WTC11 (cell line): ENCODE data around the gene IL1RAPL2. TPM values are rescaled to one million over a fixed set of nuclear protein-coding genes. Genes with fewer than 3 reads are reported as not detected.

Source experiments
- ATAC-seq: fragments of 200-7000 bp; cut with Tn5 transposase; 2 replicates; pipeline ENCODE4 v1.10.0; 2021; ENCODE audit warnings: mild to moderate bottlenecking, moderate library complexity
- Bru-seq: library from RNA; stranded (reverse); fragments of 400-500 nt; gene quantifications from one replicate; lab custom pipeline; 2021; lab: Mats Ljungman, UMichigan
- CTCF ChIA-PET: fragments of 300-600 bp; sonication (Branson Sonifier 250); formaldehyde crosslinking; loops from one replicate; lab custom pipeline; 2021; ENCODE audit warnings: antibody characterized with exemption; lab: Charles Lee
- POLR2A ChIA-PET: fragments of 350-600 bp; sonication (Branson Sonifier 250); formaldehyde crosslinking; loops from one replicate; lab custom pipeline; 2021; ENCODE audit warnings: antibody characterized with exemption; lab: Charles Lee
- DNase-seq: peaks from one replicate; pipeline ENCODE4 v3.0.0; 2021; ENCODE audit warnings: low spot score
- H3K27ac Mint-ChIP-seq: 2 replicates; pipeline ENCODE4 v1.8.0; 2021; ENCODE audit warnings: mixed read lengths
- H3K27me3 Mint-ChIP-seq: 2 replicates; pipeline ENCODE4 v1.8.0; 2021; ENCODE audit warnings: low read depth, mild to moderate bottlenecking, moderate library complexity, mixed read lengths
- H3K36me3 Mint-ChIP-seq: 2 replicates; pipeline ENCODE4 v1.8.0; 2021; ENCODE audit warnings: mixed read lengths
- H3K4me1 Mint-ChIP-seq: 2 replicates; pipeline ENCODE4 v1.8.0; 2022; ENCODE audit warnings: mixed read lengths
- H3K4me3 Mint-ChIP-seq: 2 replicates; pipeline ENCODE4 v1.8.0; 2021; ENCODE audit warnings: mild to moderate bottlenecking, moderate library complexity, mixed read lengths
- H3K9me3 Mint-ChIP-seq: 2 replicates; pipeline ENCODE4 v1.8.0; 2021; ENCODE audit warnings: mixed read lengths
- ATF2 ChIP-seq: sonication (generic); formaldehyde crosslinking; IDR thresholded peaks from 2 replicates; pipeline ENCODE4 v1.8.1; 2022; ENCODE audit warnings: low read depth, missing genetic modification reagents, borderline replicate concordance
- CREB1 ChIP-seq: sonication (generic); formaldehyde crosslinking; IDR thresholded peaks from 2 replicates; pipeline ENCODE4 v1.8.0; 2023; ENCODE audit warnings: mild to moderate bottlenecking, missing genetic modification reagents
- E2F1 ChIP-seq: sonication (generic); formaldehyde crosslinking; IDR thresholded peaks from 2 replicates; pipeline ENCODE4 v1.8.0; 2022; ENCODE audit warnings: mild to moderate bottlenecking, missing genetic modification reagents
- ELF4 ChIP-seq: sonication (generic); formaldehyde crosslinking; IDR thresholded peaks from 2 replicates; pipeline ENCODE4 v1.8.1; 2022; ENCODE audit warnings: low read depth, mild to moderate bottlenecking, moderate library complexity, missing genetic modification reagents
- ERG ChIP-seq: fragments of 250-450 bp; sonication (Bioruptor Pico); IDR thresholded peaks from 2 replicates; pipeline ENCODE4 v1.8.0; 2021; ENCODE audit warnings: mild to moderate bottlenecking
- FOXK1 ChIP-seq: sonication (generic); formaldehyde crosslinking; IDR thresholded peaks from 2 replicates; pipeline ENCODE4 v1.8.0; 2022; ENCODE audit warnings: mild to moderate bottlenecking, moderate library complexity, missing genetic modification reagents
- GABPB1 ChIP-seq: sonication (generic); formaldehyde crosslinking; IDR thresholded peaks from 2 replicates; pipeline ENCODE4 v1.8.1; 2023; ENCODE audit warnings: mild to moderate bottlenecking, missing genetic modification reagents
- IRF2 ChIP-seq: sonication (generic); formaldehyde crosslinking; IDR thresholded peaks from 2 replicates; pipeline ENCODE4 v1.8.0; 2022; ENCODE audit warnings: low read depth, missing genetic modification reagents, borderline replicate concordance
- JUN ChIP-seq: sonication (generic); formaldehyde crosslinking; IDR thresholded peaks from 2 replicates; pipeline ENCODE4 v1.8.0; 2023; ENCODE audit warnings: mild to moderate bottlenecking, missing genetic modification reagents
- MLX ChIP-seq: sonication (generic); formaldehyde crosslinking; IDR thresholded peaks from 2 replicates; pipeline ENCODE4 v1.8.1; 2023; ENCODE audit warnings: mild to moderate bottlenecking, missing genetic modification reagents, moderate library complexity
- MYBL2 ChIP-seq: sonication (generic); formaldehyde crosslinking; IDR thresholded peaks from 2 replicates; pipeline ENCODE4 v1.8.1; 2023; ENCODE audit warnings: mild to moderate bottlenecking, moderate library complexity, missing genetic modification reagents
- NFYB ChIP-seq: sonication (generic); formaldehyde crosslinking; conservative IDR thresholded peaks from 2 replicates; pipeline ENCODE4 v1.8.0; 2022; ENCODE audit warnings: low read depth, missing genetic modification reagents
- PREB ChIP-seq: sonication (generic); formaldehyde crosslinking; IDR thresholded peaks from 2 replicates; pipeline ENCODE4 v1.8.1; 2022; ENCODE audit warnings: mild to moderate bottlenecking, missing genetic modification reagents, moderate library complexity, borderline replicate concordance
- SP1 ChIP-seq: sonication (generic); formaldehyde crosslinking; conservative IDR thresholded peaks from 2 replicates; pipeline ENCODE4 v1.8.1; 2022; ENCODE audit warnings: missing genetic modification reagents
- TCF7 ChIP-seq: sonication (generic); formaldehyde crosslinking; IDR thresholded peaks from 2 replicates; pipeline ENCODE4 v1.8.0; 2022; ENCODE audit warnings: mild to moderate bottlenecking, low read depth, missing genetic modification reagents, moderate library complexity
- USF2 ChIP-seq: sonication (generic); formaldehyde crosslinking; IDR thresholded peaks from 2 replicates; pipeline ENCODE4 v1.8.1; 2023; ENCODE audit warnings: mild to moderate bottlenecking, missing genetic modification reagents, moderate library complexity
- ZBTB21 ChIP-seq: sonication (generic); formaldehyde crosslinking; IDR thresholded peaks from 2 replicates; pipeline ENCODE4 v1.8.1; 2023; ENCODE audit warnings: mild to moderate bottlenecking, missing genetic modification reagents, borderline replicate concordance
- ZBTB43 ChIP-seq: sonication (generic); formaldehyde crosslinking; IDR thresholded peaks from 2 replicates; pipeline ENCODE4 v1.8.1; 2023; ENCODE audit warnings: mild to moderate bottlenecking, missing genetic modification reagents
- ZNF232 ChIP-seq: sonication (generic); formaldehyde crosslinking; IDR thresholded peaks from 2 replicates; pipeline ENCODE4 v1.8.0; 2022; ENCODE audit warnings: mild to moderate bottlenecking, missing genetic modification reagents
- ZNF317 ChIP-seq: sonication (generic); formaldehyde crosslinking; IDR thresholded peaks from 2 replicates; pipeline ENCODE4 v1.8.1; 2023; ENCODE audit warnings: low read depth, mild to moderate bottlenecking, moderate library complexity, missing genetic modification reagents, borderline replicate concordance
- ZNF425 ChIP-seq: fragments of 250-450 bp; sonication (Bioruptor Pico); conservative IDR thresholded peaks from 2 replicates; pipeline ENCODE4 v1.9.0; 2021; ENCODE audit warnings: mild to moderate bottlenecking
- long read RNA-seq, 3 experiments: library from RNA in 1 of 3; library from capped mRNA in 1 of 3; library from polyadenylated mRNA in 1 of 3; unstranded in 2 of 3; stranded (forward) in 1 of 3; transcript quantifications; one replicate each; pipeline ENCODE4 v2.0.0, GENCODE V29; 2021
- total RNA-seq: library from RNA; stranded (reverse); gene quantifications from 3 replicates; pipeline ENCODE4 v1.2.3, GENCODE V29; 2021

Gene IL1RAPL2
- total RNA-seq (0.07 to 0.18 TPM (median 0.09 TPM) in 3 replicates), Bru-seq, nascent RNA (percentile 13 among the genes with signal in this experiment)
- long read RNA-seq, experiment 1, partial matches to known transcripts, result 0 of 2 reads
- long read RNA-seq, experiment 1, other reads (novel, unspliced or antisense), result 2 of 2 reads
- long read RNA-seq, experiment 2, result 0 reads
- long read RNA-seq, experiment 3, result 0 reads

- peak; percentile 77 for ATAC-seq
- CTCF ChIA-PET, result interaction anchor here (0.6 to 3.1 kb wide), 23 partner anchors 9 to 624 kb away, joined by 3 to 29 read pairs (median 4); no protein-coding TSS in a partner anchor
- no peak for TF ChIP-seq MLX (CRISPR knock-in tag)
- no peak for TF ChIP-seq JUN (CRISPR knock-in tag)
- TF ChIP-seq ERG (CRISPR knock-in tag), result no peak
- TF ChIP-seq USF2, result no peak
- no peak for TF ChIP-seq E2F1 (CRISPR knock-in tag)
- no peak for TF ChIP-seq ZNF232
- Mint-ChIP-seq H3K9me3 (no peaks in the 10 kb centered on the region), H3K4me3 (peak within 1 kb of the TSS; percentile 79), H3K27me3 (peaks cover 76% of the 10 kb centered on the region), H3K27ac (no peak within 1 kb of the TSS), H3K36me3 (no peaks in the 10 kb centered on the region), H3K4me1 (peaks cover 5% of the 10 kb centered on the region; the same call in 1 of the 2 replicates)
- DNase-seq, result peak; percentile 79
- POLR2A ChIA-PET, result interaction anchor here (0.7 kb wide), 2 partner anchors 276 to 770 kb away, joined by 3 to 4 read pairs; no protein-coding TSS in a partner anchor
These were observed at the start of gene IL1RAPL2 for GRCh38 chrX:104565791-104566680. Gene IL1RAPL2, plus strand, starts transcription at chrX:104566199.

- peaks cover 6% of the 10 kb centered on the region for H3K9me3 Mint-ChIP-seq
- DNase-seq, result peak; percentile 26
These were observed 43.6 kb upstream of the IL1RAPL2 start for GRCh38 chrX:104522386-104522785.

More at GRCh38 chrX:104522386-104522785, 43.6 kb upstream of the IL1RAPL2 start:
- Mint-ChIP-seq H3K27ac (no peak overlapping the region), H3K4me3 (no peak overlapping the region), H3K4me1 (peaks cover 9% of the 10 kb centered on the region), H3K27me3 (no peaks in the 10 kb centered on the region), H3K36me3 (no peaks in the 10 kb centered on the region; the same call in 1 of the 2 replicates)
- ATAC-seq, result peak; percentile 91
- TF ChIP-seq PREB (CRISPR knock-in tag) (no peak), CREB1 (CRISPR knock-in tag) (no peak), ELF4 (CRISPR knock-in tag) (no peak), ZNF425 (CRISPR knock-in tag) (no peak), TCF7 (CRISPR knock-in tag) (no peak), SP1 (no peak), FOXK1 (CRISPR knock-in tag) (no peak), MYBL2 (no peak), GABPB1 (CRISPR knock-in tag) (no peak), ZNF317 (CRISPR knock-in tag) (no peak), ZBTB21 (CRISPR knock-in tag) (no peak), ATF2 (CRISPR knock-in tag) (no peak), IRF2 (CRISPR knock-in tag) (no peak), NFYB (CRISPR knock-in tag) (no peak), ZBTB43 (no peak)
- ChIA-PET POLR2A (interaction anchor here (0.7 kb wide), 1 partner anchor 282 kb away, joined by 3 read pairs; no protein-coding TSS in a partner anchor), CTCF (interaction anchor here (0.6 to 1.4 kb wide), 4 partner anchors 30 to 668 kb away, joined by 3 to 5 read pairs (median 4); no protein-coding TSS in a partner anchor)
